CD1c-positive myeloid dendritic cell (primary cell): Measurements from ENCODE around the gene TSC22D1.

Experiments used
- DNase-seq: peaks from one replicate; pipeline ENCODE4 v3.0.0-alpha.2; 2016; ENCODE audit errors: extremely low spot score

The TSC22D1 gene

GRCh38 chr13:44383945-44384344, 192.2 kb downstream of the TSC22D1 start:
- no peak for DNase-seq

- no peak for DNase-seq
Observed at GRCh38 chr13:44382635-44383145, 193.4 kb downstream of the TSC22D1 start.
